CD4-positive, alpha-beta T cell treated with Interleukin-6 for 4 hours (primary cell): ENCODE measurements around the gene PTGES3L.
A peak's percentile ranks its signal among the peaks of the same experiment; 100 is the strongest.
"Not testable (repeated sequence)": the region's sequence is repeated elsewhere in the genome, so short reads cannot be mapped to it uniquely, and the experiment has no call there.

ENCODE experiments used
- DNase-seq: peaks from one replicate; pipeline ENCODE4 v3.0.0-alpha.2; 2020; ENCODE audit warnings: mixed read lengths

Gene PTGES3L

DNA sequence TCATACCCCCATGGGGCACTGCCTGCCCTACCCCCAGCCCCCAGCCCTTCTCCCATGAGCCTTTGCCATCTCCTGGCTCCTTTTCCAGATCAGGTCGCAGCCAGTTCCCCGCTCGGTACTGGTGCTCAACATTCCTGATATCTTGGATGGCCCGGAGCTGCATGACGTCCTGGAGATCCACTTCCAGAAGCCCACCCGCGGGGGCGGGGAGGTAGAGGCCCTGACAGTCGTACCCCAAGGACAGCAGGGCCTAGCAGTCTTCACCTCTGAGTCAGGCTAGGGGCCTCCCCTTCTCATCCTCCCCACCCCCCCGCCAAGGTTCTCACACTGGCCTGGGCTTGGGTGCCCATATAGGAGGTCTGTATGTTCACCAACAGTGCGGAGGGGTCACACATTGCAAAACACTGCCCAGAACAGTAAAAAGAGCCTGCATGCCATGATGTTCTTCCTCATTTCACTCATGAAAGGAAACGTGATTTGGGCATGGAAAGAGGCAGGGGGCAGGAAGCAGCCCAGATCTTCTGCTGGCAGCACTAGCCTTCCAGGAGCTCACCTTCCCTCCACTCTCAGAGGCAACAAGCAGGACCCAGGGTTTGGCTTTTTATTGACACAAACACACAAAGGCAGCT lies 34.3 kb upstream of the PTGES3L start:
- DNase-seq, result no peak

GRCh38 chr17:43013296-43013695 lies 33.4 kb upstream of the PTGES3L start:
- DNase-seq, result no peak

DNA sequence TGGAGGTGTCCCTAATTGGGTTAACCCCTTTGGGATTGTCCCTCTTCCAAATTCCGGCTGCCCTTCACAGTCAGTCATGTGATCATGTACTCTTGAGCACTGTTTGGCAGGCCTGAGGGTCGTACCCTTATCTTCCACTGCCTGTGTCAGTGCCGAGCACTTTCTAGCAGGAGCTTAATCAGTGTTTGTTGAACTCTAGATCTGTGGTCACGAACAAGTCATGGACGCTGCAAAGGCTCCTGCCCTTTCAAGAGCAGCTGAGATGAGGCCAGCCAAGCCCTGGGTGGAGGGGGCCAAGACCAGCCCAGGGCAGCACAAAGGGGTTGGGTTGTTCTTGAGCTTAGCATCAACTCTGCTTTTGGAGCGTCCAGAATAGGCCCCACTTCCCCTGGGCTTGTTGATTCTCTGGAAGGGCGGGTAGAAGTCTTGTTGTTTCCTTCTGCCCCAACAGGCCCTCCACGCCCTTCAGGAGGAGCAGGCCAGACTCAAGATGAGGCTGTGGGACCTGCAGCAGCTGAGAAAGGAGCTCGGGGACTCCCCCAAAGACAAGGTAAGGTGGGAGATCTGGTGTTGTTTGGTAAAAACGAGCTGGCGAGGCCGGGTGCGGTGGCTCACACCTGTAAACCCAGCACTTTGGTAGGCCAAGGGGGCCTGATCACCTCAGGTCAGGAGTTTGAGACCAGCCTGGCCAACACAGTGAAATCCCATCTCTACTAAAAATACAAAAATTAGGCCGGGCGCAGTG lies 32.0 kb upstream of the PTGES3L start:
- DNase-seq, result no peak

DNA sequence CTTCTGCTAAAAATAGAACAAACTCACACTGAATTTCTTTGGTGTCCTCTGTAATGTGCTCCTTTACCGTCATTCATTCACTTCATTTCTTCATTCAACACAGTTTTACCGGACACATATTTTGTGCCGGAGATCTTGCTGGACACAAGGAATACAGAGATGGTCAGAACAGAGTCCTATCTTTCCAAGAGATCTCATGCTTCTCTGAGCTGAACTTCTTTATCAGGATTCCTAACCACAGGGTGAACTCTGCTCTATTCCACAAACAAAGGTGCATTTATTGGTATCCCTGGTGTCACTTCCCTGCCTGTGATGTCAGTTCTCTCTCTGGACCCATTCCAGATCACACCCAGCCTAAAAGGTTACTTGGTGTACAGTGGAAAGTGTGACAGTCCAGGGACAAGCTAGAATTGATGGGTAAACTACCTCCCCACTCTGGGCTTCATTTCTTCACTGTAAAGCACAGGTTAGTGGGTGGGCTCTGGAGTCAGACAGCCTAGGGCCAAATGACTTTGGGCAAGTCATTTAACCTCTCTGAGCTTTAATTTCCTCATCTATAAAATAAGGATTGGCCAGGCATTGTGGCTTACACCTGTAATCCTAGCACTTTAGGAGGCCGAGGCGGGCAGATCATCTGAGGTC lies 30.9 kb upstream of the PTGES3L start:
- no peak for DNase-seq

GRCh38 chr17:43006639-43007551 lies 27.0 kb upstream of the PTGES3L start, which contains the start of gene IFI35:
Gene IFI35 (plus strand): TSS chr17:43006784. CDS start chr17:43006948, 164 bp downstream.
- DNase-seq, result peak; percentile 90

GRCh38 chr17:43003542-43004172 lies 23.8 kb upstream of the PTGES3L start:
- no peak for DNase-seq

DNA sequence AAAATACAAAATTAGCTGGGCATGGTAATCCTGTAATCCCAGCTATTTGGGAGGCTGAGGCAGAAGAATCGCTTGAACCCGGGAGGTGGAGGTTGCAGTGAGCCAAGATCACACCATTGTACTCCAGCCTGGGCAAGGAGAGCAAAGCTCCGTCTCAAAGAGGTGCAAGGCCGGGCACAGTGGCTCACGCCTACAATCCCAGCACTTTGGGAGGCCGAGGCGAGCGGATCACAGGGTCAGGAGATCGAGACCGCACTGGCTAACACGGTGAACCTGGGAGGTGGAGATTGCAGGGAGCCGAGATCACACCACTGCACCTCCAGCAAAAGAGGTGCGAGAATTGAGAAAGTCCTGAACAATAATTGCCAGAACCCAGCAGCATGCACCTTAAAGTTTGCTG lies 21.0 kb upstream of the PTGES3L start:
- DNase-seq, result not testable (repeated sequence)

DNA sequence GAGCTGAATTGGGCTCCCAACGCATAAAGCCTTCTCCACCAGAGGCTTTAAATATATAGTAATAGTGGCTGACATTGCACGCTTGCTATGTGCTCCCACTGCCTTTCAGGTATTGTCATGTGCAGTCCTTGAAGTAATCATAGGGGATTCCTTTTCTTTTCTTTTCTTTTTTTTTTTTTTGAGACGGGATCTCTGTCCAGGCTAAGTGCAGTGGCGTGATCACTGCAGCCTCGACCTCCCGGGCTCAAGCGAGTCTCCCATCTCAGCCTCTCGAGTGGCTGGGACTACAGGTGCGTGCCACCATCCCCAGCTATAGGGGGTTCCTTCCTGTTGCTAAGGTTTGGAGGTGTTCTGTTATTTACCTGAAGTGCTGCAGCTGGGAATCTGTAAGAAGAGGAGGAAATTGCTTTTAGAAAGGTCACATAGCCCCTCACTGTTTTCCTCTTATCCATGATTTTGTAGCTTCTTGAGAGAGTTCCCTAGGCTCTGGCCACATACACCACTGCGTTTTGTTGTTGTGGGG lies 19.2 kb upstream of the PTGES3L start:
- DNase-seq, result no peak

DNA sequence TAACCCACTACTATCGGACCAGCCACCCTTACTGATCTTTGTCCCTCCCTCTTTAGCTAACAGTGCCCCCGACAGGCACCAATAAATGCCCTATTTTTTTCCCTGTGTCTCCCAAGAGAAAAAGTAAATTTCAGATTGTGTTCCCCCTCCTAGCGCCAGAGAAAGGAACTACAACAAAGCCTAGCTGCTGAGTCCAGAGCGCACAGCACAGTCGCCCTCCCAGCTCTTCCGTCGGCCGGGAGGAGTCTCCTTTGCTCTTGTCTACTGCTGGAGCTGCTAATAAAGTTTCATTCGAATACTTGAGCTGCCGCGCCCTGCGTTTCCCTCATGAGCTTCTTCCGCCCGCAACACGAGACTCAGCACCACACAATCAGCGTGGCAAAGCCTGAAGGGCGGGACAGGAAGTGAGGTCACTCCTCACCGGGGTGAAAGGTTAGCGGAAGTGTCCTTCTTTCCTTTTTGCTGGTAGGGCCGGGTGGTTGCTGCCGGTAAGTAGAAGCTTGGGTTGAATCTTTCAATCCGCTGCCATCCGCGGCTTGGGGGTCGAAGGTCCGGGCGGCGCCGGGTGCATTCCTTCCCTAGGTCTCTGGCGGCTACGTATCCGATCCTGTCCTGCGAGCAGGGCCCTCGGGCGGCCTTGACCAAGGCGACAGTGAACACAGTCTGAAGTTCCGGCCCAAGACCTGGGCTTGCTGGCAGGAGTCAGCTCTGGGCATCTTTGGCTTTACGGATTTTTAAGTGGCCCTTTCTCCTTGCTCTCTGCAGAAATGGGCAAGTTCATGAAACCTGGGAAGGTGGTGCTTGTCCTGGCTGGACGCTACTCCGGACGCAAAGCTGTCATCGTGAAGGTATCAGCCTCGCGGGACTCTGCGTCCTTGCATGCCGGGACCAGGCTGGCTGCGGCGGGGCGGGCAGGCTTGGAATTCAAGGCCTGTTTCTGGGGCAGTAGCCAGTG lies 18.4 kb upstream of the PTGES3L start, which contains the start of gene RPL27:
Gene RPL27, plus strand, starts transcription at position 436 of the 955 bp plus-strand sequence. Its CDS starts 332 bp downstream, at position 768.
- DNase-seq, result peak; percentile 97

- DNase-seq, result no peak
Measured at GRCh38 chr17:42997390-42997983, 17.6 kb upstream of the PTGES3L start.

DNA sequence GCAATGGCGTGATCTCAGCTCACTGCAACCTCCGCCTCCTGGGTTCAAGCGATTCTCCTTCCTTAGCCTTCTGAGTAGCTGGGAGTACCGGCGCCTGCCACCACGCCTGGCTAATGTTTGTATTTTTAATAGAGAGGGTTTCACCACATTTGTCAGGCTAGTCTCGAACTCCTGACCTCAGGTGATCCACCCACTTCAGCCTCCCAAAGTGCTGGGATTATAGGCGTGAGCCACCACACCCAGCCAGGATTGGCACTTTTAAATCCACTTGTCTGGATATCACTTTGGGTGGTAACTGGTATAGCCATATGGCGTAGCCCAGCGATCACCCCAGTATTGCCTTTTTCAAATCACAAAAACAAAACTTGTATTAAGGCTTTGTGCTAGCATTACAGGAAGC lies 14.0 kb upstream of the PTGES3L start:
- DNase-seq, result not testable (repeated sequence)

DNA sequence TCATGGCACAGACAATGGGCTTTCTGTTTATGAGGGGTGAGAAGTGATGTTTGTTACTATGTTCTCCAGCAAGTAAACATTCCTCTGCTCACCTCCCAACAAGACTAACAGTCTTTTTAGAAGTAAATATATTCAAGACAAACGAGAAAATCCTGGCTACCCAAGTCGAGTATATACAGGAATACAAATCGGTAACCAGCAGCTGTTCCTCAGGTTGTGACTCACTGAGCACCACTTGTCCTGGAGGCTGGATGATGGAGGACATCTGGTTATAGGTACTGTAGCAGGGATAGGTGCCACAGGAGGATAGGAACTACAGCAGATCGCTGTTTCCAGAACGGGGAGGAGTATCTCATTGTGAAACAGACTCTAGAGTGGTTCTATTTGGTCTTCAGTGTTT lies 13.0 kb upstream of the PTGES3L start:
- no peak for DNase-seq

- DNase-seq, result no peak
Measured at GRCh38 chr17:42991471-42991870, 11.6 kb upstream of the PTGES3L start.

DNA sequence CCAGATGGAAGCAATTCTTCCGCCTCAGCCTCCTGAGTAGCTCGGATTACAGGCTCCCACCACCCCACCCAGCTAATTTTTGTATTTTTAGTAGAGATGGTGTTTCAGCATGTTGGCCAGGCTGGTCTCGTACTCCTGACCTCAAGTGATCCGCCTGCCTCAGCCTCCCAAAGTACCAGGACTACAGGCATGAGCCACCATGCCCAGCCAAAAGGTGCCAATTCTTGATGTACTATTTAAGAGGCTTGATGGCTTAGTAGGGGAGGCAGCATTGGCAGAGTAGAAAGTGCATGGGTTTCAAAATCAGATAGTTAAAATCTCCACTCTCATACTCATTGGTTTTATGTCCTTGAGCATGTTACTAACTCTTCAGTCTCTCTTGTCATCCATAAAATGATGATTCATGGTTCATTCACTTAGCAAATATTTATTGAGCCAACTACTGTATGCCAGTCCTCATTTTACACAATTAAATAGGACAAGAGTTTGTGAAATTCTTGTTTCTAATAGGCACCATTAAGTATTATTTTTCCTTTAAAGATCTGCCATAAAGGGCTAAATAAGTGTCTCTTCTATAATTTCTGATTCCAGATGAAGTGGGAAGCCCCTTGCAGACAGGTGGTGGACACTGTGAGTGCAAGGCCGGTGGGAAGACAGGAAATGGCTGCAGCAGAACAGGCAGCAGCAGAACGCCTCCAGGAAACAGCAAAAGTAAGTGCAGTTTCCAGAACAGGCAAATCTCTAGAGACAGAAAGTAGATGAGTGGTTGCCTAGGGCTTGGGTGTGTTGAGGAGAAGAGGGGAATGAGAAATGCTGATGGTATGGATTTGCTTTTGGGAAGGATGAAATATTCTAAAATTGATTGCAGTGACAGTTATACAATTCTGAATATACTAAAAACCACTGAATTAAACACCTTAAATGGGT lies 10.1 kb upstream of the PTGES3L start:
- DNase-seq, result no peak

DNA sequence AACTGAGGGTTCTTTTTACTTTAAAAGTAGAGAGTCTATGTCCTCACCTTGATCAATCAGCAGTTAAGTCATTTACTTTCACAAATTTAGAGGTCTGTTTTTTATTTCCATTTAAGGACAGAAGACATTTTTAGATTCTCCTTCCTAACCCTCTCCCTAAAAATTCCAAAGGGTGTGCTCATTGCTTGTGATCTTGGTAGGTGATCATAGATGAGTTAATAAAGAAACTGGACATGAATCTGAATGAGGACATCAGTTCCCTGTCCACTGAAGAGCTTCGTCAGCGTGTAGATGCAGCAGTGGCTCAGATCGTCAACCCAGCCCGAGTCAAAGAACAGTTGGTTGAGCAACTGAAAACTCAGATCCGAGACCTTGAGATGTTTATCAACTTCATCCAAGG lies 9.3 kb upstream of the PTGES3L start:
- no peak for DNase-seq

DNA sequence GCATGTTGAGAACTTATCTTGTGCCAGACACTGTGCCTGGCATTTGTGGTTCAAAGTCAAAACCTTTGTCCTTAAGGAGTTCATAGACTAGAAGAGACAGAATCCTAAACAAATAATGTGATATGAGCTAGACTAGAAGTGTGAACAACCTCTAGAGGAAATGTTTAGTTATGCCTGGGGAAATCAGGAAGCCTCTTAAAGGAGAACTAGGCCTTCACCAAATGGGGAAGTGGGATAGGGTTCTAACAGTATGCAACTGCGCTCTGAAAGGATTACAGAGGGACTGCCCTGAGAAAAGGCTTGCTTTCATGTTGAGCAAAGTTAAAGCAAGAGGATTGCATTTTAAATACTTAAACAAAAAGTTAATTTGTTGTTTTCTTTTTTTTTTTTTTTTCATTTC lies 5.3 kb upstream of the PTGES3L start:
- no peak for DNase-seq

DNA sequence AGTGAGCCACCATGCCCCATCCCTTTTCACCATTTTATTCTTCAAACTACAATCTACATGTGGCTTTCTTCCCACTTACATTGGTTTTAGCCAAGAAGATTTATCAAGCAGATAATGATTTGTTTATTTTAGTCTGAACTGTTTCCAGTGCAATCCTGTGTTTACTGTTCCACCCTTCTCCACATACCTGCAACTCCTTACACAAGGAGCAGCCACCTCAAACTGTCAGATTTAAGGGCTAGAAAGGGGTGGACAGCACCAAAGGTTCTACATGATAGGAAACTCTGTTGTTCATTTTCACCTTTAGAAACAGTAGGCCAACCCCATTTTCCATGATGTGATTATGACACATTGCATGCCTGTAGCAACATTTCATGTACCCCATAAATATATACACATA lies 2.4 kb upstream of the PTGES3L start:
- DNase-seq, result no peak

- peak; percentile 60 for DNase-seq
Measured at GRCh38 chr17:42980766-42981397, 1.0 kb upstream of the PTGES3L start.

DNA sequence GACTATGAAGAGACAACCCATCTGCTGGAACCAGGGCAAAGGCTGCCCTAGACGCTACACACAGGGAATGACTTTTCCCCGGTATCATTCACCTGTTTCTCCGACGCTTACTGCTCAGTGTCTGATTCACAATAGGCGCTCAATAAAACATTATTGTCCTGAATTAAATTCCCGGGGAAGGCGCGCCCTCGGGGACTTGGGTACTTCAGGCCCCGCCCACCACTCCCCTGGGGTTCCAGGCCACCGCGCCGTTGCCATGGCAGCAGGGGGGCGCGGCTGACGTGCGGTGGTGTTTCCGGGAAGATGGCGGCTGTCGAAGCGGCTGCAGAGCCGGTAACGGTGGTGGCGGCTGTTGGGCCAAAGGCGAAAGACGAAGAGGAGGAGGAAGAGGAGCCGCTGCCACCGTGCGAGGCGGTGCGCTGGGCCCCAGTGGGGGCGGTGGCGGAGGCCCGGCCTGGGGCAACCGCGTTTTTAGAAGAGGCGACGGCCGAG lies 440 bp upstream of the PTGES3L start, which contains the start of gene RUNDC1:
Gene RUNDC1, plus strand, starts transcription at position 292 of the 492 bp plus-strand sequence. Its CDS starts 12 bp downstream, at position 304.
- DNase-seq, result peak; percentile 94
